GM15510 (cell line): ENCODE data around the gene IL32.

Experiments used
- POLR2A ChIP-seq: IDR thresholded peaks from 3 replicates; pipeline ENCODE4 v1.6.1; 2011; ENCODE audit warnings: borderline replicate concordance; ENCODE audit not compliant: insufficient read length; ENCODE audit errors: extremely low read depth

Gene IL32

GRCh38 chr16:3095869-3096268 is 30.4 kb downstream of the IL32 start:
- no peak for TF ChIP-seq POLR2A

GRCh38 chr16:3096362-3096761 is 30.9 kb downstream of the IL32 start:
- TF ChIP-seq POLR2A: no peak

- TF ChIP-seq POLR2A: no peak
Measured at GRCh38 chr16:3097266-3097665, 31.8 kb downstream of the IL32 start.

- TF ChIP-seq POLR2A: no peak
Measured at GRCh38 chr16:3098459-3099394, 33.3 kb downstream of the IL32 start, which contains the start of gene ZSCAN10. Gene ZSCAN10 (minus strand): TSS chr16:3099294. CDS start chr16:3092937, 6,357 bp downstream.

GRCh38 chr16:3099395-3099731 is 33.9 kb downstream of the IL32 start:
- TF ChIP-seq POLR2A: no peak

GRCh38 chr16:3099732-3100499 is 34.5 kb downstream of the IL32 start:
- TF ChIP-seq POLR2A: peak; percentile 29

GRCh38 chr16:3101018-3101840 is 35.8 kb downstream of the IL32 start:
- no peak for TF ChIP-seq POLR2A

- no peak for TF ChIP-seq POLR2A
Measured at GRCh38 chr16:3101841-3102470, 36.5 kb downstream of the IL32 start.

GRCh38 chr16:3106205-3106928 is 40.9 kb downstream of the IL32 start:
- TF ChIP-seq POLR2A: peak; percentile 80

GRCh38 chr16:3112058-3112880 is 46.8 kb downstream of the IL32 start, which contains the start of gene ZNF205:
Gene ZNF205 (plus strand): TSS chr16:3112586. CDS start chr16:3113431, 845 bp downstream.
- no peak for TF ChIP-seq POLR2A

- no peak for TF ChIP-seq POLR2A
Measured at GRCh38 chr16:3112881-3113574, 47.6 kb downstream of the IL32 start.

- TF ChIP-seq POLR2A: no peak
Measured at GRCh38 chr16:3113765-3114479, 48.5 kb downstream of the IL32 start.

GRCh38 chr16:3115003-3115402 is 49.6 kb downstream of the IL32 start:
- no peak for TF ChIP-seq POLR2A
